Trophoblast cell (in vitro differentiated cells and primary cell): ENCODE data around the gene ZBTB16.

Experiments used
- DNase-seq, 2 donors: peaks; one replicate each; pipeline ENCODE4 v3.0.0-alpha.2; 2016
- H2AFZ ChIP-seq: 2 replicates; pipeline ENCODE4 v1.6.1; 2013; ENCODE audit warnings: low read length, moderate library complexity, mild to moderate bottlenecking; ENCODE audit not compliant: insufficient read depth, poor library complexity
- H2AK5ac ChIP-seq: 2 replicates; pipeline ENCODE4 v1.6.1; 2013; ENCODE audit warnings: mild to moderate bottlenecking, low read length
- H2BK120ac ChIP-seq: 2 replicates; pipeline ENCODE4 v1.6.1; 2013; ENCODE audit warnings: low read length, mild to moderate bottlenecking, moderate library complexity; ENCODE audit not compliant: insufficient read depth, poor library complexity
- H2BK12ac ChIP-seq: 2 replicates; pipeline ENCODE4 v1.6.1; 2013; ENCODE audit warnings: mild to moderate bottlenecking, low read length, moderate library complexity
- H2BK5ac ChIP-seq: 2 replicates; pipeline ENCODE4 v1.6.1; 2013; ENCODE audit warnings: low read length, low read depth, moderate library complexity, mild to moderate bottlenecking; ENCODE audit not compliant: poor library complexity
- H3K14ac ChIP-seq: 2 replicates; pipeline ENCODE4 v1.6.1; 2013; ENCODE audit warnings: mild to moderate bottlenecking, low read length
- H3K18ac ChIP-seq: 2 replicates; pipeline ENCODE4 v1.6.1; 2013; ENCODE audit warnings: mild to moderate bottlenecking, low read length
- H3K23ac ChIP-seq: 2 replicates; pipeline ENCODE4 v1.6.1; 2013; ENCODE audit warnings: low read length
- H3K27ac ChIP-seq: 2 replicates; pipeline ENCODE4 v1.5.1; 2013; ENCODE audit warnings: low read depth, mild to moderate bottlenecking, inconsistent platforms, low read length, moderate library complexity
- H3K27me3 ChIP-seq: 2 replicates; pipeline ENCODE4 v1.6.1; 2013; ENCODE audit warnings: inconsistent platforms, mild to moderate bottlenecking, low read length, moderate library complexity; ENCODE audit not compliant: insufficient read depth
- H3K36me3 ChIP-seq, 2 experiments: 1 replicate in 1 of 2; 2 replicates in 1 of 2; pipeline ENCODE4 v1.6.1; 2013; ENCODE audit warnings: low read length in 2 of 2, mild to moderate bottlenecking in 2 of 2, moderate library complexity in 1 of 2; ENCODE audit not compliant: insufficient read depth in 2 of 2, control insufficient read depth in 1 of 2
- H3K4ac ChIP-seq: 2 replicates; pipeline ENCODE4 v1.6.1; 2013; ENCODE audit warnings: low read depth, mild to moderate bottlenecking, low read length, moderate library complexity
- H3K4me1 ChIP-seq, 2 experiments: 1 replicate in 1 of 2; 2 replicates in 1 of 2; pipeline ENCODE4 v1.6.1; 2013; ENCODE audit warnings: low read length in 2 of 2, mild to moderate bottlenecking in 2 of 2, moderate library complexity in 1 of 2; ENCODE audit not compliant: insufficient read depth in 2 of 2, control insufficient read depth in 1 of 2
- H3K4me2 ChIP-seq: 2 replicates; pipeline ENCODE4 v1.6.1; 2013; ENCODE audit warnings: inconsistent platforms, mild to moderate bottlenecking, low read length, moderate library complexity
- H3K4me3 ChIP-seq: 2 replicates; pipeline ENCODE4 v1.5.1; 2013; ENCODE audit warnings: mild to moderate bottlenecking, low read depth, low read length, inconsistent platforms
- H3K79me1 ChIP-seq: one replicate; pipeline ENCODE4 v1.6.1; 2013; ENCODE audit warnings: low read length
- H3K79me2 ChIP-seq: 2 replicates; pipeline ENCODE4 v1.6.1; 2013; ENCODE audit warnings: low read length, mild to moderate bottlenecking; ENCODE audit not compliant: control insufficient read depth, insufficient read depth, poor library complexity
- H3K9ac ChIP-seq: 2 replicates; pipeline ENCODE4 v1.6.1; 2013; ENCODE audit warnings: mild to moderate bottlenecking, low read length
- H3K9me3 ChIP-seq: 2 replicates; pipeline ENCODE4 v1.6.1; 2013; ENCODE audit warnings: low read depth, mild to moderate bottlenecking, control low read depth, inconsistent platforms, low read length; ENCODE audit not compliant: insufficient read depth
- H4K12ac ChIP-seq: 2 replicates; pipeline ENCODE4 v1.6.1; 2013; ENCODE audit warnings: low read depth, mild to moderate bottlenecking, low read length, moderate library complexity
- H4K8ac ChIP-seq: 2 replicates; pipeline ENCODE4 v1.6.1; 2013; ENCODE audit warnings: low read depth, mild to moderate bottlenecking, low read length, moderate library complexity
- H4K91ac ChIP-seq: one replicate; pipeline ENCODE4 v1.6.1; 2013; ENCODE audit warnings: low read depth, mild to moderate bottlenecking, low read length, moderate library complexity
- WGBS: extraction: QIAGEN DNeasy Blood & Tissue Kit; methylation state at CpG from one replicate; pipeline ENCODE4 v1.1.7; 2013; ENCODE audit warnings: missing lambda C conversion rate; ENCODE audit not compliant: insufficient read length, insufficient coverage; ENCODE audit errors: extremely low coverage; 5-methylcytosine and 5-hydroxymethylcytosine counted together

ZBTB16 gene

GRCh38 chr11:114062272-114062671 lies 2.8 kb downstream of the ZBTB16 start:
- no peak overlapping the region for H4K8ac ChIP-seq
- no peak for DNase-seq
- H3K14ac ChIP-seq: no peak overlapping the region
- H4K91ac ChIP-seq: no peak overlapping the region
- no peak overlapping the region for H2BK120ac ChIP-seq
- no CpG with 5 or more reads among the region's 9 CpGs for WGBS
- H3K9me3 ChIP-seq: peaks cover 11% of the 10 kb centered on the region
- no peak overlapping the region for H3K9ac ChIP-seq
- no peak overlapping the region for H2AFZ ChIP-seq
- no peak overlapping the region for H2BK12ac ChIP-seq
- H3K4ac ChIP-seq: no peak overlapping the region
- no peak overlapping the region for H2BK5ac ChIP-seq
- peaks cover 3% of the 10 kb centered on the region for H3K79me1 ChIP-seq
- no peak overlapping the region for H3K18ac ChIP-seq
- no peak overlapping the region for H4K12ac ChIP-seq
- H3K27me3 ChIP-seq: peaks cover 56% of the 10 kb centered on the region
- no peak overlapping the region for H3K27ac ChIP-seq
- no peak overlapping the region for H3K4me2 ChIP-seq
- H3K4me1 ChIP-seq: peaks cover 16 to 20% of the 10 kb centered on the region in 2 experiments
- no peaks in the 10 kb centered on the region for H3K79me2 ChIP-seq
- no peak overlapping the region for H3K23ac ChIP-seq
- H2AK5ac ChIP-seq: no peak overlapping the region
- H3K4me3 ChIP-seq: no peak overlapping the region
- no peaks in the 10 kb centered on the region for H3K36me3 ChIP-seq

DNA sequence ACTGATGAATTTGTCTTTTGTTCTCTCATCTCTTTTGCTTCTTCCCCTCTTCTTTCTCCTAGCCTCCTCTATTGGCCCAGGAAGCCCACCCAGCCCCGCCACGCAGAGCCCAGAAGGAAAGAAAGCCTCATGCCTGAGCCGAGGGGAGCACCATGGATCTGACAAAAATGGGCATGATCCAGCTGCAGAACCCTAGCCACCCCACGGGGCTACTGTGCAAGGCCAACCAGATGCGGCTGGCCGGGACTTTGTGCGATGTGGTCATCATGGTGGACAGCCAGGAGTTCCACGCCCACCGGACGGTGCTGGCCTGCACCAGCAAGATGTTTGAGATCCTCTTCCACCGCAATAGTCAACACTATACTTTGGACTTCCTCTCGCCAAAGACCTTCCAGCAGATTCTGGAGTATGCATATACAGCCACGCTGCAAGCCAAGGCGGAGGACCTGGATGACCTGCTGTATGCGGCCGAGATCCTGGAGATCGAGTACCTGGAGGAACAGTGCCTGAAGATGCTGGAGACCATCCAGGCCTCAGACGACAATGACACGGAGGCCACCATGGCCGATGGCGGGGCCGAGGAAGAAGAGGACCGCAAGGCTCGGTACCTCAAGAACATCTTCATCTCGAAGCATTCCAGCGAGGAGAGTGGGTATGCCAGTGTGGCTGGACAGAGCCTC lies 3.8 kb downstream of the ZBTB16 start:
- H3K79me1 ChIP-seq: peaks cover 1% of the 10 kb centered on the region
- no peaks in the 10 kb centered on the region for H3K36me3 ChIP-seq
- H4K8ac ChIP-seq: no peak overlapping the region
- H4K12ac ChIP-seq: no peak overlapping the region
- no peak overlapping the region for H2BK5ac ChIP-seq
- no peak overlapping the region for H3K4me2 ChIP-seq
- peaks cover 46% of the 10 kb centered on the region for H3K27me3 ChIP-seq
- H3K4me3 ChIP-seq: peak overlapping the region; percentile 10
- no peak overlapping the region for H2AK5ac ChIP-seq
- no peak overlapping the region for H2BK12ac ChIP-seq
- H3K79me2 ChIP-seq: no peaks in the 10 kb centered on the region
- H3K14ac ChIP-seq: no peak overlapping the region
- H2BK120ac ChIP-seq: no peak overlapping the region
- WGBS: no CpG with 5 or more reads among the region's 26 CpGs
- no peak for DNase-seq
- H3K27ac ChIP-seq: no peak overlapping the region
- no peak overlapping the region for H3K4ac ChIP-seq
- H2AFZ ChIP-seq: no peak overlapping the region
- H3K4me1 ChIP-seq: peaks cover 12 to 18% of the 10 kb centered on the region in 2 experiments
- no peak overlapping the region for H3K23ac ChIP-seq
- no peak overlapping the region for H4K91ac ChIP-seq
- H3K9me3 ChIP-seq: peaks cover 11% of the 10 kb centered on the region
- H3K9ac ChIP-seq: no peak overlapping the region
- H3K18ac ChIP-seq: no peak overlapping the region

- Histone ChIP-seq H3K27me3 (peaks cover 41% of the 10 kb centered on the region), H3K9me3 (peaks cover 11% of the 10 kb centered on the region), H2AK5ac (no peak overlapping the region), H4K8ac (no peak overlapping the region), H3K4ac (no peak overlapping the region), H2BK5ac (no peak overlapping the region), H3K4me1 (peaks cover 7 to 14% of the 10 kb centered on the region in 2 experiments), H3K23ac (no peak overlapping the region), H3K18ac (no peak overlapping the region), H3K36me3 (no peaks in the 10 kb centered on the region), H3K4me2 (no peak overlapping the region), H3K14ac (no peak overlapping the region), H3K79me1 (no peaks in the 10 kb centered on the region), H2AFZ (no peak overlapping the region), H4K12ac (no peak overlapping the region), H4K91ac (no peak overlapping the region), H3K4me3 (no peak overlapping the region), H3K27ac (no peak overlapping the region), H2BK120ac (no peak overlapping the region), H2BK12ac (no peak overlapping the region), H3K79me2 (no peaks in the 10 kb centered on the region), H3K9ac (no peak overlapping the region)
- WGBS: no CpG with 5 or more reads among the region's 8 CpGs
- no peak for DNase-seq
Observed at GRCh38 chr11:114063829-114064201, 4.3 kb downstream of the ZBTB16 start.

- H3K4me1 ChIP-seq: peaks cover 6 to 13% of the 10 kb centered on the region in 2 experiments
- H3K4ac ChIP-seq: no peak overlapping the region
- no peak overlapping the region for H4K12ac ChIP-seq
- WGBS: no CpG with 5 or more reads among the region's 14 CpGs
- no peak overlapping the region for H2BK120ac ChIP-seq
- H2AFZ ChIP-seq: no peak overlapping the region
- H2BK12ac ChIP-seq: no peak overlapping the region
- no peak overlapping the region for H4K91ac ChIP-seq
- no peaks in the 10 kb centered on the region for H3K79me2 ChIP-seq
- H3K9ac ChIP-seq: no peak overlapping the region
- peaks cover 11% of the 10 kb centered on the region for H3K9me3 ChIP-seq
- H3K27me3 ChIP-seq: peaks cover 37% of the 10 kb centered on the region
- no peak overlapping the region for H3K14ac ChIP-seq
- H3K4me3 ChIP-seq: no peak overlapping the region
- H3K18ac ChIP-seq: no peak overlapping the region
- H2BK5ac ChIP-seq: no peak overlapping the region
- no peak overlapping the region for H2AK5ac ChIP-seq
- no peaks in the 10 kb centered on the region for H3K79me1 ChIP-seq
- no peak overlapping the region for H3K23ac ChIP-seq
- H4K8ac ChIP-seq: no peak overlapping the region
- no peak overlapping the region for H3K27ac ChIP-seq
- H3K4me2 ChIP-seq: no peak overlapping the region
- no peak for DNase-seq
- no peaks in the 10 kb centered on the region for H3K36me3 ChIP-seq
Observed at GRCh38 chr11:114064216-114064615, 4.7 kb downstream of the ZBTB16 start.
